Transverse colon (tissue), 4 donors: ENCODE data around the gene TRMT6.

Experiments used
- EP300 ChIP-seq: sonication (generic); formaldehyde crosslinking; IDR thresholded peaks from one replicate; pipeline ENCODE4 v1.6.1; 2017; ENCODE audit warnings: antibody characterized with exemption, low read depth
- POLR2A ChIP-seq: fragments of 450-650 bp; IDR thresholded peaks from one replicate; pipeline ENCODE4 v1.6.1; 2016; ENCODE audit warnings: antibody characterized with exemption, mild to moderate bottlenecking, moderate library complexity
- POLR2AphosphoS5 ChIP-seq, 3 donors: sonication (generic); formaldehyde crosslinking; IDR thresholded peaks; one replicate each; pipeline ENCODE4 v1.6.1; 2016; ENCODE audit warnings: antibody characterized with exemption in 3 of 3
- TF ChIP-seq, protein P1 (sequence below), 5 experiments: fragments of 200-600 bp in 3 of 5; fragments of 450-650 bp in 2 of 5; sonication (generic) in 3 of 5; IDR thresholded peaks; 1 replicate in 2 of 5; 2 replicates in 3 of 5; pipeline ENCODE4 v1.5.1; 2016 to 2017; ENCODE audit warnings: antibody characterized with exemption in 5 of 5, inconsistent platforms in 3 of 5, mild to moderate bottlenecking in 2 of 5, moderate library complexity in 1 of 5

DNA sequence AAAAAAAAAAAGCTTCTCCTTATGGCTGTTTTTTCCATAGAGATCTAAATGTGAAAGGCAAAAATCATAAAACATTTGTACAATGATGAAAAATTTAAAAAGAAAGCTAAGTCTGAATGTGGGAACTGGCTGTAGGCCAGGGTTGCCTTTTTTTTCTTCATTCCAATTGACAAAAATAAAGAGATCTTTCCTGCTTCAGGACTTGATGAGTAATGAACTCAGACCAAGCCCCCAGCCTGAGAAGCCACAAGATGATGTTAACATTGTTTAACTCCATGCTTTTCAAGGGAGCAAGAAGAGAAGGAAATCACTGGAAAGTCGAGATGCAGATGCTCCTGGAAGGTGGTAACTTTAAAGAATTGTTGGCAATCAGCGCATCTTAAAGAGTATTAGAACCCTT lies 41.4 kb downstream of the TRMT6 start:
- TF ChIP-seq, protein P1, sequence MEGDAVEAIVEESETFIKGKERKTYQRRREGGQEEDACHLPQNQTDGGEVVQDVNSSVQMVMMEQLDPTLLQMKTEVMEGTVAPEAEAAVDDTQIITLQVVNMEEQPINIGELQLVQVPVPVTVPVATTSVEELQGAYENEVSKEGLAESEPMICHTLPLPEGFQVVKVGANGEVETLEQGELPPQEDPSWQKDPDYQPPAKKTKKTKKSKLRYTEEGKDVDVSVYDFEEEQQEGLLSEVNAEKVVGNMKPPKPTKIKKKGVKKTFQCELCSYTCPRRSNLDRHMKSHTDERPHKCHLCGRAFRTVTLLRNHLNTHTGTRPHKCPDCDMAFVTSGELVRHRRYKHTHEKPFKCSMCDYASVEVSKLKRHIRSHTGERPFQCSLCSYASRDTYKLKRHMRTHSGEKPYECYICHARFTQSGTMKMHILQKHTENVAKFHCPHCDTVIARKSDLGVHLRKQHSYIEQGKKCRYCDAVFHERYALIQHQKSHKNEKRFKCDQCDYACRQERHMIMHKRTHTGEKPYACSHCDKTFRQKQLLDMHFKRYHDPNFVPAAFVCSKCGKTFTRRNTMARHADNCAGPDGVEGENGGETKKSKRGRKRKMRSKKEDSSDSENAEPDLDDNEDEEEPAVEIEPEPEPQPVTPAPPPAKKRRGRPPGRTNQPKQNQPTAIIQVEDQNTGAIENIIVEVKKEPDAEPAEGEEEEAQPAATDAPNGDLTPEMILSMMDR (IDR thresholded peaks at IDR 0.05), result no peak
- TF ChIP-seq POLR2A, result no peak
- no peak for TF ChIP-seq POLR2AphosphoS5 (IDR thresholded peaks at IDR 0.05)
- TF ChIP-seq EP300, result no peak
